ENCODE data around the gene USP15.

The USP15 gene

GRCh38 chr12:62259993-62260732, at the start of gene USP15:
Gene USP15, plus strand, starts transcription at chr12:62260404. Its CDS starts 11 bp downstream, at chr12:62260415.
- no peaks in the 10 kb centered on the region for H3K9me3 ChIP-seq
- peak within 1 kb of the TSS; percentile 97 for H3K27ac ChIP-seq
- no peak for TF ChIP-seq CTCF (IDR thresholded peaks at IDR 0.05)
- peaks cover 66 to 77% of the 10 kb centered on the region in 2 experiments for H3K4me1 ChIP-seq (ENCODE audit: control insufficient read depth in 1 of 2, insufficient read depth in 1 of 2, low read depth in 1 of 2, low read length in 1 of 2)
- peak within 1 kb of the TSS; percentile 94 to 99 for H3K4me3 ChIP-seq (ENCODE audit: low read depth in 1 of 2, low read length in 1 of 2)
- no peaks in the 10 kb centered on the region for H3K27me3 ChIP-seq
- no peaks in the 10 kb centered on the region for H3K36me3 ChIP-seq

GRCh38 chr12:62210422-62210821, 49.8 kb upstream of the USP15 start:
- TF ChIP-seq CTCF (IDR thresholded peaks at IDR 0.05) = peak; percentile 93
- H3K4me3 ChIP-seq (ENCODE audit: low read depth in 1 of 2, low read length in 1 of 2) = peak overlapping the region in 1 of 2 experiments; percentile 22

GRCh38 chr12:62211510-62211909, 48.7 kb upstream of the USP15 start:
- no peak for TF ChIP-seq CTCF (IDR thresholded peaks at IDR 0.05)
- H3K9me3 ChIP-seq = no peaks in the 10 kb centered on the region
- H3K27ac ChIP-seq = peak overlapping the region; percentile 98
- peaks cover 61 to 68% of the 10 kb centered on the region in 2 experiments for H3K4me1 ChIP-seq (ENCODE audit: control insufficient read depth in 1 of 2, insufficient read depth in 1 of 2, low read depth in 1 of 2, low read length in 1 of 2)
- no peaks in the 10 kb centered on the region for H3K27me3 ChIP-seq
- H3K4me3 ChIP-seq (ENCODE audit: low read depth in 1 of 2, low read length in 1 of 2) = peak overlapping the region; percentile 7 to 22
- H3K36me3 ChIP-seq = no peaks in the 10 kb centered on the region

More at GRCh38 chr12:62210422-62210821, 49.8 kb upstream of the USP15 start:
- Histone ChIP-seq H3K27ac (peak overlapping the region; percentile 98), H3K9me3 (no peaks in the 10 kb centered on the region), H3K27me3 (no peaks in the 10 kb centered on the region), H3K4me1 (ENCODE audit: control insufficient read depth in 1 of 2, insufficient read depth in 1 of 2, low read depth in 1 of 2, low read length in 1 of 2) (peaks cover 51 to 59% of the 10 kb centered on the region in 2 experiments), H3K36me3 (no peaks in the 10 kb centered on the region)

- peaks cover 74 to 83% of the 10 kb centered on the region in 2 experiments for H3K4me1 ChIP-seq (ENCODE audit: control insufficient read depth in 1 of 2, insufficient read depth in 1 of 2, low read depth in 1 of 2, low read length in 1 of 2)
- no peaks in the 10 kb centered on the region for H3K27me3 ChIP-seq
- no peaks in the 10 kb centered on the region for H3K9me3 ChIP-seq
- peak overlapping the region; percentile 50 to 55 for H3K4me3 ChIP-seq (ENCODE audit: low read depth in 1 of 2, low read length in 1 of 2)
- H3K27ac ChIP-seq = peak overlapping the region; percentile 98
- TF ChIP-seq CTCF (IDR thresholded peaks at IDR 0.05) = no peak
- H3K36me3 ChIP-seq = no peaks in the 10 kb centered on the region
Measured at GRCh38 chr12:62214846-62215245, 45.4 kb upstream of the USP15 start.

- no peak for TF ChIP-seq CTCF (IDR thresholded peaks at IDR 0.05)
- peaks cover 71 to 77% of the 10 kb centered on the region in 2 experiments for H3K4me1 ChIP-seq (ENCODE audit: control insufficient read depth in 1 of 2, insufficient read depth in 1 of 2, low read depth in 1 of 2, low read length in 1 of 2)
- H3K27me3 ChIP-seq = no peaks in the 10 kb centered on the region
- H3K27ac ChIP-seq = peak overlapping the region; percentile 98
- peak overlapping the region; percentile 50 to 55 for H3K4me3 ChIP-seq (ENCODE audit: low read depth in 1 of 2, low read length in 1 of 2)
- H3K36me3 ChIP-seq = no peaks in the 10 kb centered on the region
- no peaks in the 10 kb centered on the region for H3K9me3 ChIP-seq
Measured at GRCh38 chr12:62215506-62215905, 44.7 kb upstream of the USP15 start.
